ENCODE data around the gene EEF1G.
"Not testable (repeated sequence)": the region's sequence is repeated elsewhere in the genome, so short reads cannot be mapped to it uniquely, and the experiment has no call there.

The EEF1G gene

GRCh38 chr11:62553839-62554361 lies 19.8 kb downstream of the EEF1G start:
- peak; percentile 94 for DNase-seq

GRCh38 chr11:62553080-62553838 lies 20.4 kb downstream of the EEF1G start:
- DNase-seq, result peak; percentile 95

- peak; percentile 77 for DNase-seq
Observed at GRCh38 chr11:62552485-62553079, 21.1 kb downstream of the EEF1G start.

- DNase-seq, result not testable (repeated sequence)
Observed at GRCh38 chr11:62550478-62550877, 23.2 kb downstream of the EEF1G start.

GRCh38 chr11:62548545-62549335 lies 25.0 kb downstream of the EEF1G start:
- DNase-seq, result no peak

GRCh38 chr11:62547691-62548281 lies 25.9 kb downstream of the EEF1G start:
- no peak for DNase-seq

DNA sequence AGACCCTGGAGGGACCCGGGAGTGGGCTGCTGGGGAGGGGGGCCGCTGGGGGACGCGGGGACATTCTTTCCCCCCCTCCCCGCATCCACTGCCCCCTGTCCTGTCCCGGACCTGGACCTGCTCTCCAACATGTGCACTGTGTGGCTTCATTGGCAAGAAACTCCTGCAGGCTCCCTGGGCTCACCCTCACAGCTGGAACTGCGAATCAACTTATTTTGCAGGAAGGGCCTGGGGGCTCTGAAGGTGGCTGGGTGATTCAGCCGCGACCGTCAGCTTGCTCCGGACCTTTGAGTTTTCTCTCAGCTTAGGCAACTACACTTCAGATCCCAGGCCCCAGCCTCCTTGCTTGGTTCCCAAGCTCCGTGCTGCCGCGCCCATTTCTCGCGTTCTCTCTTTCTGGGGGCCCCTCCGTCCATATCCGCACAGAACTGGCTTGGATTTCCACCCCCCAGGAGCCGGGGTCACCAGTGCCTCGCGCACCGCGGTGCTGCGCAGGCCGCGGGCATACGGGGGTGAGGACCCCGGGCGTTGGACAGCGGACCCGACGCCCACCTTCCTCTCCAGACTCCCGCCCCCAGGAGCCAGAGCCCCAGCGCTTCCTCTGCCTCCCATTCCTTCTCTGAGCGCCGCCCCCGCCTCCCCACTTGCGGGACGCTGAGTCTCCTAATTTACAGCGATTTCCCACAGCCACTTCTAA lies 26.6 kb downstream of the EEF1G start:
- peak; percentile 39 for DNase-seq

DNA sequence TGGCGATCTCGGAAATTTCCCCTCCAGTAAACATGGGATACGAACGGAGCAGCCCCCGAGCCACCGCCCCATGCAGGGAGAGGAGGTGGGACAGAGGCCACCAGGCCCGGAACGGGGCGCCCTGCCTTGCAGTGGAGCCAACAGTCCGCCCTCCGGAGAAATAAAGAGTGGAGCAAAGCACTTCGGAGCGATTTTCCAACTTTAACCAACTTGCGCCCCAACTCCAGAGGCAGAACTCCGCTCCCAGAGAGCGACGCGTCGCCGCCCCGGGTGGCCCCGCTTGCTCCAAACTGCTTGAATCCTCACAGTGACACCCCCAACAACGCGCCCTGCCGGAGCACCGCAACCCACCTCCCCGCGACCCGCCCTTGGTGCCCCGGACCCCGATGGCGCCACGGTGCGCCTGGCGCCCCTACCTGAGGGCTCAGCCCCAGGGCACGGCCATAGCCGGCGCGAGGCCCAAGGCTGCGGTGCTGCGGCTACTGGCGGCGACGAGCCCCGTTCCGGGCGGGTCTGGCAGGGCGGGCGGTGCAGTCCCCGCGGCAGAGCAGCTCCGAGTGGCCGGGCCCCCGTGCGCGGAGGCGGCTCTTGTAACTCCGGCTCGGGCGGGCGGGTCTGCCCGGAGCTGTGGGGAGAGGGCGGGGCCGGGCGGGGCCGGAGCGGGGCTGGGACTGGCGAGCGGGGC lies 27.3 kb downstream of the EEF1G start, which contains the start of gene AHNAK:
AHNAK (minus strand) TSS at position 563 of the 685 bp plus-strand sequence. CDS start 10,708 bp downstream, outside the sequence.
- peak; percentile 59 for DNase-seq

DNA sequence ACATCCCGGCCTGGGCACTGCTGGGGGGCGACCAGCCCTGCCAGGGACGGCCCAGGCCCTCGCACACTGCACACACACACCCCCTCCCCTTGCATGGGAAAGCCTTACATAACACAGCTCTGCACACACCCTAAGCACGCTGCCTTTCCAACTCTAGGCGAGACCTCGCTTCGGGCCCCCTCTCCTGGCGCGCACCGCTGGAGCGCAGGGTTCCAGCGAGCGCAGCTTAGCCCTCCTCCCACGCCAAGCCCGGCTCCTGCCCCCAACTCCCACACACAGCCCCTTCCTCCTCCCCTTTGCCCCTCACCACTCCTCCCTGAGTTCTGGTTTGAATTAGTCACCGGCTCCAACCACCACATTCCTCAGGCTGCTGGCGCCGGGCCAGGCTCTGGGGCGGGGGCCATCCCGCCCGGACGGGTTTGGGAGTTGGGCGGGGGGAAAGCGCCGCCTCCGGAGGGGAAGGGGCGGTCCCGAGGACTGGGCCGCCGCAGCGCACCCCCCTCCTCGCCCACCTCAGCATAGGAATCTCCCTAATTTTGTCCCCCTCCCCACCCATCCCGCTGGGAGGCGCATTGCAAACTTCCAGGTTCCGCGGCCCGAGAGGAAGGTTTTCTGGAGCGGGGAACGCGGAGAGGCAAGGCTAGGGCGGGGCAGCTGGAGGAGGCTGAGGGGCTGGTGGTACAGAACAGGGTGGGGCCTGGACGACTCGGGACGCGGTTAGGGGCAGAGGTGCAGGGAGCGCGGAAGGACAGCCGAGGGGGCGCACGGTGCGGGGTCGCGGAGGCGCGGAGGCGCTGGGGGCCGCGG lies 28.1 kb downstream of the EEF1G start:
- peak; percentile 99 for DNase-seq

DNA sequence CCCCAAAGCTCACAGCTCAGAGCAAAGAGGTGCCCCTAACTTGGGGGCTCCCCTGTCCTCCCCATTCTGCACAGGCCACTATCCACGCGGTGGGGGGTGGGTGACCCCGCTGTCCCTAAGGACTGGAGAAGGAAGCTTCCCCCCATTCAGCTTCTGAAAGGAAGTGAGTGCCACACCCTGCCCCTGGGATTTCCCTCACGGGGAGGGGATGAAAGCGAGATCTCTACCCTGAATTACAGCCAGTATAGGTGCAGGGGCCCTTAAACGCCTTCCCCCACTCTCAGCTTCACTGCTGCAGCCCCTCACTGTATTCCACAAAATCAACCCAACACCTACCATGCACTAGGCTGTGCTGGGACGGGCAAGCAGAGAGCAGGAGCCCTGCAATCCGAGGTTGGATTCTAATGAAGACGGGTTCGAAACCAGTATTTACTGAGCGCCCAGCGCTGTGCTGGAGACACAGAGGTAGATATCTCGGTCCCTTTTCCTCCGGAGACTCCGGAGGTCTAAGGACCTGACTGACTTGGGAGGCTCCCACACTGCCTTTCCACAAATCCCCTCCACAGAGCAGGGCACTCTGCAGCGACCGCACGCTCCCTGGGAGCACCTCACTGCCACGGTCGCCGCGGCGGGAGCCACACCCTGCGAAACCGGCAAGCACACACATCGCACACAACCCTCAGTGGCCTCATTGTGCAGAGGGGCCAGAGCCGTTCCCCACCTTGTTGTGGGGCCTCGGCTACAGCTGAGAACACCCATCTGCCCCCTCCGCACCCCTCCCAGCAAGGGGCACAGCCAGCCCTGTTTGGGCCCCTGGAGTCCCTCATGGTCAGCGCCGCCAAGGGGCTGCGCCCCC lies 28.9 kb downstream of the EEF1G start:
- no peak for DNase-seq

DNA sequence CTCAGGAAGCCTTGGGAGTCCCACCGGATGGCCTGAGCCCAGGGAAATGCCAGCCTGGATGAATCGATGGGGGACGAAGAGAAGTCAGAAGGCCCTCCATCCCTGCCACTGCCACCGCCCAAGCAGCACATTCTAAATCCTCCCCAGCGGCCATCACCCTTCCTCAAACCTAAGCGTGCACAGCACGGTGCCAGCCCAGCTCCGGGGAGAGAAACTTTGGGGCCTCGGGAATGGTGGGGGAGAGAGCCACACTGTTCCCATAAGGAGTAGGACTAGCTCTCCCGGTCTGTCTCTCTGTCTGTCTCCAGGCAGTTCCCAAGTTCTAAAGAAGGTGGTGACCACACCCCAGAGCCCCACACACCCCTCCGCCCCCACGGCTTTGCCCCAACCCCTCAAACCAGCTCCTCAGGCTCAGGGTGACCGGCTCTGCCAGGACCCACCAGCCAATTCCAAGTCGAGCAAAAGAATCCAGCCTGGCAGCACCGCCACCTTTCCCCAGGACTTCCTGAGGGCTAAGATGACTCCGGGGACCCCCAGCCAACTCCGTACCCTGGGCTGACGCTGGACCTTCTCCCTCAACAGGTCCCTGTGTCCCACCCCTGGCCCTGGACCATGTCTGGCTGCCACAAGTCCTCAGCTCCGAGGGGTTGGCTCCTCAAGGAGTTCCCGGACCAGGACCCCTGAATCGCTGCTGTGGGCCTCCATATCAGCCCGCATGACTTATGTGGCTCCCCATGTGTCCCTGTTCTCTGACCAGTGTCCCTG lies 29.8 kb downstream of the EEF1G start:
- no peak for DNase-seq

DNA sequence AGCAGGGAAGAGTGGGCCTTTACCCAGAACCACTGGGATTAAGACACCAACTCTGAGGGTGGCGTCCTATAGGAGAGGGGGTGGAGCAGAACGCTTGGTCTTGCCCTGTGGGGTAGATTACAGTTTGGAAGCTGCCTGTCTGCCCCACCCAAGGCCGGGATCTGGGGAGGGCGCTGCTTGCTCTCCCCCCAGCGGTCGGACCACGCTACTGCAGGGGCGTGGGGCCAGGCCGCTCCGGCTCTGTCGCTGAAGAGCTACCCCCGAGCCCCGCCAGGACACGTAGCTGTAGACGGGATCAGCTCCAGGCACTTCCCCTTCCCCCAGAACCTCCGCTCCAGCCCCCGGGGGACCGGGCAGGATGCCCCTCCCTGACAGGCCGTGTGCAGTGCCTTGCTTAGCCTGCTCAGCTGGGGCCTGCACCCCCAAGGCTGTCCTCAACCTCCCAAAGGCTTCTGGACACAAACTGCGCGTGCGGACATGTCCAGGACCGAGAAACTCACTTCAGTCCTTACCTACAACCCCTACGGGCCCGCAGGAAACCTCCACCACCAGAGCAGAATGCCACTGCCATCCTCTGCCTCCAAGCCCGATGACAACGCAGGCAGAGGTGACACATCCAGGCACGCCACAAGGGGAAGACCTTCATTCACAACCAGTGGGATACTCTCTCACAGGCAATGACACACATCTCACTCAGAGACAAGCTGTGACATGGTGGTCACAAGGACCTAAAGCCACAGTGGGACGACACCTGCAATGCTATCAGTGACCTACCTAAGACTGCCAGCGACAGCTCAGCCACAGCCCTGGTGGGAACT lies 30.7 kb downstream of the EEF1G start:
- peak; percentile 85 for DNase-seq

- DNase-seq, result no peak
Observed at GRCh38 chr11:62542111-62542745, 31.5 kb downstream of the EEF1G start.

DNA sequence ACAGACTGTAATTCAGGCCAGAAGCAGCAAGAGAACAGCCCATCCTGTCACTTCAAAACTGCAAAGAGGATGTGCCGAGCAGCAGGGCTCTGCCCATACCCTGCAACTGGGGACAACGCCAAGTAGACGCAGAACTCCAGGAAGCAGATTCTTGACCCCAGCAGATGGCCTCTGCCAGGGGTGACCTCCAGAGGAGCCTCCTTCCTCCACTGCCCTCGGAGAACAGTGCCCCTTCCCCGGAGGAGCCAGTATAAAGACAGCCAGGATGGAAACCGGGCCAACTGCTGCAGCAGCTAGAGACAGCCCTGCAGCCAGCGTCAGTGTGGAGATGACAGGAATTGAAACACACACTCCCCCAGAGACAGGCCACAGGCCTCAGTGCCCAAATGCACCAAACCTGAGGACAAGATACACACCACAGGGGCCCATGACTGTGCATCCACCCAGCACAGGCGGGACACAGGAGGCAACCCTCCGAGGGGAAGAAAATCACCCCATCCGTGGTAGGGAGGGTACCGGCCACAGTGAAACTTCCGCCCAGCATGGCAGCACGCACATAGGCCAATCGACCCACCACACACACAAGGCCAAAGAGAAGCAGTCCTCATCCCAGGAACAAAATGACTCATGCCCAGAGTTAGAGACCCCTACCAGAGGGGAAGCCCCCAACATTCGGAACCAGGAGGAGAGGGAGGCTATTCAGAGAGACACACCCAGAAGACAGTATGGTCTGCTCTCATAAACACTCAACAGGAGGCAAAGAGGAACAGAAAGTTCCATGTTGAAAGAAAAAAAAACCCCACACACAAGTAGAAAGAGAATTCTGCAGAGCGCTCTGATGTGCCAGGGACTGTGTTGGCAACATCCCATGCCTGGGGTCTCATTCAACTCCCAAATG lies 32.6 kb downstream of the EEF1G start:
- DNase-seq, result no peak

- DNase-seq, result peak; percentile 93
Observed at GRCh38 chr11:62539238-62539925, 34.3 kb downstream of the EEF1G start.
